ENCODE measurements around the gene TSPEAR. TPM values are rescaled to one million over a fixed set of nuclear protein-coding genes. Genes with fewer than 3 reads are reported as not detected.

TSPEAR gene
- total and polyA plus RNA-seq, 2 of the 13 experiments (the other 11 are each of a cell fraction or from before 2014, with no cell fraction given) = 0.07 to 0.32 TPM

- H3K79me2 ChIP-seq (ENCODE audit: insufficient read depth, low read length) = no peaks in the 10 kb centered on the region
- H4K20me1 ChIP-seq (ENCODE audit: insufficient read depth, low read length) = no peaks in the 10 kb centered on the region
- ChIA-PET POLR2A (no interaction called here), CTCF (ENCODE audit: low intra/inter-chr PET ratio, low total read pairs) (no interaction called here)
- no peak overlapping the region for H3K4me3 ChIP-seq (replicated peaks in 1 of 3; ENCODE audit: insufficient read depth in 1 of 3, low read depth in 2 of 3, low read length in 3 of 3)
- intact Hi-C loops (cut with micrococcal nuclease; ENCODE audit: unreplicated experiment) (no loop called here), in situ Hi-C loops (cut with HindIII; ENCODE audit: extremely low pct_ligation_motif_present, low pct_unique_long_range_greater_than_20kb) (no loop called here)
- no peak overlapping the region for H2AFZ ChIP-seq (ENCODE audit: low read length)
- FAIRE-seq = no peak
- no peak for ATAC-seq
- H3K4me2 ChIP-seq (ENCODE audit: low read depth, low read length) = no peak overlapping the region
- no peaks in the 10 kb centered on the region for H3K36me3 ChIP-seq (replicated peaks in 1 of 2; ENCODE audit: control insufficient read depth in 1 of 2, insufficient read depth in 2 of 2, low read length in 2 of 2)
- peaks cover 0 to 19% of the 10 kb centered on the region in 2 experiments; a peak in 1 of 5 replicates for H3K27me3 ChIP-seq (ENCODE audit: control insufficient read depth in 1 of 2, insufficient read depth in 2 of 2, low read length in 2 of 2)
- no peak overlapping the region for H3K9ac ChIP-seq (ENCODE audit: insufficient read depth, low read depth, low read length)
- H3K9me3 ChIP-seq (ENCODE audit: low read length) = no peaks in the 10 kb centered on the region
- 67% methylated on average over 11 of the region's 14 CpGs for WGBS (ENCODE audit: low lambda C conversion rate)
- TF ChIP-seq GATAD2A (CRISPR knock-in tag; IDR thresholded peaks at IDR 0.05) (no peak), PAF1 (CRISPR knock-in tag; IDR thresholded peaks at IDR 0.05) (no peak), ZC3H4 (CRISPR knock-in tag; IDR thresholded peaks at IDR 0.05; ENCODE audit: borderline replicate concordance) (no peak), HDAC6 (IDR thresholded peaks at IDR 0.05; ENCODE audit: low read depth, low read length) (no peak), ZFP1 (CRISPR knock-in tag; IDR thresholded peaks at IDR 0.05) (no peak), NFAT5 (CRISPR knock-in tag; IDR thresholded peaks at IDR 0.05) (no peak)
- no peak overlapping the region for H3K27ac ChIP-seq (ENCODE audit: extremely low read length, insufficient read depth, low read length)
- H3K4me1 ChIP-seq (ENCODE audit: insufficient read depth, low read length) = 0 out of 2 replicates have a peak, but pooled peaks cover under 1% of the 10 kb centered on the region
- BruUV-seq (replicated peaks) = no TSS peak
- no peak for DNase-seq (ENCODE audit: low spot score)
Observed at GRCh38 chr21:44724926-44725325, 13.6 kb upstream of the TSPEAR start.
